Erythroblast (primary cell): ENCODE measurements around the gene PLP1.

ENCODE experiments used
- GATA1 ChIP-seq: IDR thresholded peaks from 2 replicates; pipeline ENCODE4 v1.6.1; 2011; ENCODE audit warnings: low read depth, mild to moderate bottlenecking, control low read depth, low read length, moderate library complexity
- POLR2A ChIP-seq: IDR thresholded peaks from 2 replicates; pipeline ENCODE4 v1.6.1; 2011; ENCODE audit warnings: mild to moderate bottlenecking, low read length

DNA sequence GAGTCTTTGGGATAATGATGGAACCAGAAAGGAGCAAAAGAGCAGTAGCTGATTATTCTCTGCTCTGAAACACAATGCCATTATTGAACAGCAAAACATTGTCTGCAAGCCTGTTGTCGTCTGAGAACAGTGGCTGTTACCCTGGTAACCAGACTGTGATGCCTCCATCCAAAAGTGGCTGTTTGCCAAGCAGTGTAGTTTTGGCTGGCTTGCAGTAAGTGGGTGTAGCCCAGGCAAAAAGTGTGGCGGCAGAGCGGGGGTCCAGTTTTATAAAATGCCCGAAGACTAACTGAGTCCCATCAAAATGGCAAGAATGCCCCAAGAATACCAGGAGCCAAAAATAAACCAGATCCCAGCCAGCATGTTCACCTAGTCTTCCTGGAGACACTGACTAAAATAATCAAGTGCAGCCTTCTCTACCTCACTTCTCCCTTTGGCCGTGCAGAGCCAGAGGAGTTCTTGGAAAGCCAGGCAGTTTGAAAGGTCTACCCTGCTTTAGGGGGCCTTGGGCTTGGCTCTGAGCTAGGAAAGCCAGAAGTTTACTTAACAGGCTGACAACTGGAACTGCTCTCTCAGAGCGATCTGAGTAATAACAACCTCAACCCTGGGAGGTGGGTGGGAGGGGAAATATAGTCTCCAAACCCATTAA is 2.6 kb downstream of the PLP1 start:
- TF ChIP-seq POLR2A (no peak), GATA1 (no peak)
